Measurements from ENCODE around the gene MRAP2. TPM values are rescaled to one million over a fixed set of nuclear protein-coding genes. Genes with fewer than 3 reads are reported as not detected.

MRAP2 gene
- polyA plus RNA-seq, 3 donors, result not detected

GRCh38 chr6:84046755-84047154 is 13.2 kb downstream of the MRAP2 start:
- Histone ChIP-seq H3K9me3 (replicated peaks in 1 of 2; ENCODE audit: control insufficient read depth in 1 of 2, insufficient read depth in 1 of 2, low read length in 2 of 2) (no peaks in the 10 kb centered on the region), H2AFZ (ENCODE audit: insufficient read depth, low read depth, low read length, poor library complexity, severe bottlenecking) (no peak overlapping the region), H3K4me3 (replicated peaks in 1 of 3; ENCODE audit: low read depth in 2 of 3, low read length in 3 of 3) (no peak overlapping the region), H3K4me2 (replicated peaks; ENCODE audit: extremely low read depth, low read length, poor library complexity, severe bottlenecking) (no peak overlapping the region), H3K27ac (ENCODE audit: low read depth in 1 of 2, low read length in 2 of 2) (no peak overlapping the region), H4K20me1 (ENCODE audit: insufficient read depth, low read length) (no peaks in the 10 kb centered on the region), H3K9ac (ENCODE audit: insufficient read depth, low read length, poor library complexity, severe bottlenecking) (no peak overlapping the region), H3K36me3 (replicated peaks in 1 of 2; ENCODE audit: control insufficient read depth in 1 of 2, insufficient read depth in 2 of 2, low read length in 2 of 2) (no peaks in the 10 kb centered on the region), H3K79me2 (ENCODE audit: insufficient read depth, low read length) (no peaks in the 10 kb centered on the region), H3K27me3 (ENCODE audit: control insufficient read depth in 2 of 2, insufficient read depth in 2 of 2, low read length in 2 of 2) (no peaks in the 10 kb centered on the region), H3K4me1 (ENCODE audit: control insufficient read depth in 1 of 2, insufficient read depth in 2 of 2, low read length in 2 of 2) (no peaks in the 10 kb centered on the region)
- no peak for DNase-seq
- no CpG with 5 or more reads among the region's 1 CpG for WGBS (ENCODE audit: insufficient coverage)
- TF ChIP-seq, protein P1, sequence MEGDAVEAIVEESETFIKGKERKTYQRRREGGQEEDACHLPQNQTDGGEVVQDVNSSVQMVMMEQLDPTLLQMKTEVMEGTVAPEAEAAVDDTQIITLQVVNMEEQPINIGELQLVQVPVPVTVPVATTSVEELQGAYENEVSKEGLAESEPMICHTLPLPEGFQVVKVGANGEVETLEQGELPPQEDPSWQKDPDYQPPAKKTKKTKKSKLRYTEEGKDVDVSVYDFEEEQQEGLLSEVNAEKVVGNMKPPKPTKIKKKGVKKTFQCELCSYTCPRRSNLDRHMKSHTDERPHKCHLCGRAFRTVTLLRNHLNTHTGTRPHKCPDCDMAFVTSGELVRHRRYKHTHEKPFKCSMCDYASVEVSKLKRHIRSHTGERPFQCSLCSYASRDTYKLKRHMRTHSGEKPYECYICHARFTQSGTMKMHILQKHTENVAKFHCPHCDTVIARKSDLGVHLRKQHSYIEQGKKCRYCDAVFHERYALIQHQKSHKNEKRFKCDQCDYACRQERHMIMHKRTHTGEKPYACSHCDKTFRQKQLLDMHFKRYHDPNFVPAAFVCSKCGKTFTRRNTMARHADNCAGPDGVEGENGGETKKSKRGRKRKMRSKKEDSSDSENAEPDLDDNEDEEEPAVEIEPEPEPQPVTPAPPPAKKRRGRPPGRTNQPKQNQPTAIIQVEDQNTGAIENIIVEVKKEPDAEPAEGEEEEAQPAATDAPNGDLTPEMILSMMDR (IDR thresholded peaks at IDR 0.05), result no peak
- intact Hi-C loops (cut with micrococcal nuclease), result no loop called here
- Mint-ChIP-seq H3K27me3 (ENCODE audit: low read depth in 3 of 3) (peaks cover 0 to 2% (median 0%) of the 10 kb centered on the region in 3 donors), H3K4me3 (no peak overlapping the region), H3K9me3 (peaks cover 2 to 15% (median 5%) of the 10 kb centered on the region in 7 donors), H3K36me3 (no peaks in the 10 kb centered on the region), H3K27ac (no peak overlapping the region), H3K4me1 (no peaks in the 10 kb centered on the region)

GRCh38 chr6:84048588-84048987 is 15.0 kb downstream of the MRAP2 start:
- H3K27ac ChIP-seq (ENCODE audit: low read depth in 1 of 2, low read length in 2 of 2), result no peak overlapping the region
- H2AFZ ChIP-seq (ENCODE audit: insufficient read depth, low read depth, low read length, poor library complexity, severe bottlenecking), result no peak overlapping the region
- no peaks in the 10 kb centered on the region for H3K27me3 ChIP-seq (ENCODE audit: control insufficient read depth in 2 of 2, insufficient read depth in 2 of 2, low read length in 2 of 2)
- H3K27ac Mint-ChIP-seq, result no peak overlapping the region
- 100% methylated on average over 3 of the region's 5 CpGs for WGBS (ENCODE audit: insufficient coverage)
- no peaks in the 10 kb centered on the region for H3K79me2 ChIP-seq (ENCODE audit: insufficient read depth, low read length)
- no peaks in the 10 kb centered on the region for H3K4me1 ChIP-seq (ENCODE audit: control insufficient read depth in 1 of 2, insufficient read depth in 2 of 2, low read length in 2 of 2)
- no peak overlapping the region for H3K4me3 ChIP-seq (replicated peaks in 1 of 3; ENCODE audit: low read depth in 2 of 3, low read length in 3 of 3)
- H4K20me1 ChIP-seq (ENCODE audit: insufficient read depth, low read length), result no peaks in the 10 kb centered on the region
- H3K9ac ChIP-seq (ENCODE audit: insufficient read depth, low read length, poor library complexity, severe bottlenecking), result no peak overlapping the region
- peaks cover 0 to 2% (median 0%) of the 10 kb centered on the region in 3 donors for H3K27me3 Mint-ChIP-seq (ENCODE audit: low read depth in 3 of 3)
- no peak for DNase-seq
- intact Hi-C loops (cut with micrococcal nuclease), result no loop called here
- no peaks in the 10 kb centered on the region for H3K4me1 Mint-ChIP-seq
- no peaks in the 10 kb centered on the region for H3K9me3 ChIP-seq (replicated peaks in 1 of 2; ENCODE audit: control insufficient read depth in 1 of 2, insufficient read depth in 1 of 2, low read length in 2 of 2)
- TF ChIP-seq, protein P1 (IDR thresholded peaks at IDR 0.05), result no peak
- H3K4me3 Mint-ChIP-seq, result no peak overlapping the region
- H3K4me2 ChIP-seq (replicated peaks; ENCODE audit: extremely low read depth, low read length, poor library complexity, severe bottlenecking), result no peak overlapping the region
- no peaks in the 10 kb centered on the region for H3K36me3 Mint-ChIP-seq
- H3K36me3 ChIP-seq (replicated peaks in 1 of 2; ENCODE audit: control insufficient read depth in 1 of 2, insufficient read depth in 2 of 2, low read length in 2 of 2), result no peaks in the 10 kb centered on the region
- peaks cover 2 to 13% (median 4%) of the 10 kb centered on the region in 7 donors for H3K9me3 Mint-ChIP-seq

Data from CD14-positive monocyte (primary cell).